ENCODE results near the gene SPATA13.
A peak's percentile ranks its signal among the peaks of the same experiment; 100 is the strongest.
"Not testable (repeated sequence)": the region's sequence is repeated elsewhere in the genome, so short reads cannot be mapped to it uniquely, and the experiment has no call there.

SPATA13 gene

GRCh38 chr13:24319641-24320040 is 159.1 kb downstream of the SPATA13 start:
- not testable (repeated sequence) for H3K27ac ChIP-seq (ENCODE audit: low read length); H3K36me3 ChIP-seq (ENCODE audit: insufficient read depth, low read length); H4K20me1 ChIP-seq (ENCODE audit: insufficient read depth, low read length); ATAC-seq (ENCODE audit: insufficient read depth, low read depth); H2AFZ ChIP-seq (ENCODE audit: low read depth, low read length); H3K4me3 ChIP-seq (ENCODE audit: low read depth in 1 of 2, low read length in 2 of 2); H3K4me1 ChIP-seq (ENCODE audit: insufficient read depth, low read length); H3K9ac ChIP-seq (ENCODE audit: low read depth, low read length); H3K79me2 ChIP-seq (ENCODE audit: insufficient read depth, low read length); H3K9me3 ChIP-seq (ENCODE audit: insufficient read depth, low read length, severe bottlenecking); DNase-seq; H3K4me2 ChIP-seq (ENCODE audit: insufficient read depth, low read length); H3K27me3 ChIP-seq (ENCODE audit: insufficient read depth, low read length, poor library complexity)

- H3K79me2 ChIP-seq (ENCODE audit: insufficient read depth, low read length); ATAC-seq (ENCODE audit: insufficient read depth, low read depth); H3K36me3 ChIP-seq (ENCODE audit: insufficient read depth, low read length); DNase-seq; H3K9ac ChIP-seq (ENCODE audit: low read depth, low read length); H2AFZ ChIP-seq (ENCODE audit: low read depth, low read length); H3K27me3 ChIP-seq (ENCODE audit: insufficient read depth, low read length, poor library complexity); H3K9me3 ChIP-seq (ENCODE audit: insufficient read depth, low read length, severe bottlenecking); H3K4me3 ChIP-seq (ENCODE audit: low read depth in 1 of 2, low read length in 2 of 2); H3K4me2 ChIP-seq (ENCODE audit: insufficient read depth, low read length); H4K20me1 ChIP-seq (ENCODE audit: insufficient read depth, low read length); H3K27ac ChIP-seq (ENCODE audit: low read length); H3K4me1 ChIP-seq (ENCODE audit: insufficient read depth, low read length): not testable (repeated sequence)
These were observed 160.9 kb downstream of the SPATA13 start for GRCh38 chr13:24321416-24321815.

- H3K79me2 ChIP-seq (ENCODE audit: insufficient read depth, low read length); H3K36me3 ChIP-seq (ENCODE audit: insufficient read depth, low read length); H2AFZ ChIP-seq (ENCODE audit: low read depth, low read length); H3K27ac ChIP-seq (ENCODE audit: low read length); H4K20me1 ChIP-seq (ENCODE audit: insufficient read depth, low read length); H3K9ac ChIP-seq (ENCODE audit: low read depth, low read length); H3K4me2 ChIP-seq (ENCODE audit: insufficient read depth, low read length); DNase-seq; H3K4me3 ChIP-seq (ENCODE audit: low read depth in 1 of 2, low read length in 2 of 2); H3K4me1 ChIP-seq (ENCODE audit: insufficient read depth, low read length); H3K9me3 ChIP-seq (ENCODE audit: insufficient read depth, low read length, severe bottlenecking); H3K27me3 ChIP-seq (ENCODE audit: insufficient read depth, low read length, poor library complexity): not testable (repeated sequence)
- ATAC-seq (ENCODE audit: insufficient read depth, low read depth): peak; percentile 67; the same call in 2 of the 3 replicates
- peak; percentile 38 for TF ChIP-seq CTCF (IDR thresholded peaks at IDR 0.05; ENCODE audit: borderline replicate concordance, extremely low read depth, low read length, poor library complexity, severe bottlenecking)
These were observed 161.9 kb downstream of the SPATA13 start for GRCh38 chr13:24322470-24322869.

- Histone ChIP-seq H3K9ac (ENCODE audit: low read depth, low read length) (no peak overlapping the region), H2AFZ (ENCODE audit: low read depth, low read length) (no peak overlapping the region), H3K4me1 (ENCODE audit: insufficient read depth, low read length) (no peaks in the 10 kb centered on the region), H3K36me3 (ENCODE audit: insufficient read depth, low read length) (no peaks in the 10 kb centered on the region), H3K27ac (ENCODE audit: low read length) (no peak overlapping the region), H4K20me1 (ENCODE audit: insufficient read depth, low read length) (no peaks in the 10 kb centered on the region), H3K4me3 (ENCODE audit: low read depth in 1 of 2, low read length in 2 of 2) (no peak overlapping the region), H3K4me2 (ENCODE audit: insufficient read depth, low read length) (no peak overlapping the region), H3K79me2 (ENCODE audit: insufficient read depth, low read length) (no peaks in the 10 kb centered on the region), H3K9me3 (ENCODE audit: insufficient read depth, low read length, severe bottlenecking) (no peaks in the 10 kb centered on the region), H3K27me3 (ENCODE audit: insufficient read depth, low read length, poor library complexity) (no peaks in the 10 kb centered on the region)
- no peak for TF ChIP-seq EZH2 (IDR thresholded peaks at IDR 0.05; ENCODE audit: borderline replicate concordance, low read depth, low read length, severe bottlenecking)
- TF ChIP-seq CTCF (IDR thresholded peaks at IDR 0.05; ENCODE audit: borderline replicate concordance, extremely low read depth, low read length, poor library complexity, severe bottlenecking): no peak
- DNase-seq (no peak), ATAC-seq (ENCODE audit: insufficient read depth, low read depth) (no peak)
These were observed 162.7 kb downstream of the SPATA13 start for GRCh38 chr13:24323036-24323738.

All from DND-41 (cell line).